ELR (cell line): ENCODE measurements around the gene GIPC2.
A peak's percentile ranks its signal among the peaks of the same experiment; 100 is the strongest.
"Not testable (repeated sequence)": the region's sequence is repeated elsewhere in the genome, so short reads cannot be mapped to it uniquely, and the experiment has no call there.

Source experiments
- DNase-seq: peaks from one replicate; pipeline ENCODE4 v3.0.0-alpha.2; 2015; ENCODE audit warnings: low read depth

Gene GIPC2

DNA sequence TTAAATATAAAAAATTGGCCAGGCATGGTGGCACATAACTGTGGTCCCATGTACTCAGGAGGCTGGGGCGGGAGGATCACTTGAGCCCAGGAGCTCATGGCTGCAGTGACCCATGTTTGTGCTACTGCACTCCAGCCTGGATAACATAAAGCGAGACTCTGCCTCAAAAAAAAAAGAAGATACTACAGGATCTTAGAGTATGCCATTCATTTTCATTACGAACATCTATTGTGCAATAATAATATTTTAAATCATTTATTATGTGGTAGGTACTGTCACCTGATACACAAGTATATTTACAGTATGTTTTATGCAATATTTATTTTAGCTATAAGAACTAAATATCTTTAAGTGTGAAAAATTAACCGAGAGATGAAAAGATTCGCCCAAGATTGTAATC is 9.3 kb upstream of the GIPC2 start:
- no peak for DNase-seq

DNA sequence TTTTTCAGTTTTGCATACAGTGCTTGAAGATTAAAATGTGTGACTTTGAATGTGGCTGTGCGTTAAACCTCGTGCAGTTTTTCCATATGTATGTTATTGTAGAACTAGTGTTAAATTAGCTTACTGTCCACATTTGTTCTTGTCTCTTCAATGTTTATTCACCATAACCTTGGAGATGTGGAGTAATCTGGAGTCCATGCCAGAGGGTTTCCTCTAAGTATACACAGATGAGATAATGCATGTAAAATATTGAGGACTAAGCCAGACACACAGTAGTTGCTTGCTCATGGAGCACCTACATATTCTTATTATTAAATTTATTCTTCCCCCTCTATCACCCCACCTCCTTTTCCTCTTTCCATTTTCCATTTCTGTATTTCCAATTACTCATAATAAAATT is 7.7 kb upstream of the GIPC2 start:
- DNase-seq = no peak

DNA sequence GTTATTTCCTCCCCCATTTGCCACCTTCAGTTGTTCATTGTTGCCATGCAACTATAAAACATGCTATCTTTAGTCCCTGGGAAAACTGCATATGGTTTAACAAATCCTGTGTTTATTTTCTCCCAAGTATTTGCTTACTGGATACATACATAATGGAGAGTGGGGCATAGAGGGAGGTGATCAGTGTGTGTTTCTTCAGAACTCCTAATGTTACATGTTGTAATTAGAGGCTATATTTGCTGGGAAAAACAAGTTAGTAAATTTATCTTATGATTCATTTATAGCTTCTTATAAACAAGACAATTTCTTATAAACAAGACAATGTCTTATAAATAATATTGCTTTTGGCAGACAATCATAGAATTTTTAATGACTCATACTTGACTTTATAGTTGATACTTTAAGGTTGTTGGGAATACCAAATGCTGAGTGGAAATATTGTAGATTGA is 7.3 kb upstream of the GIPC2 start:
- DNase-seq = peak; percentile 69

DNA sequence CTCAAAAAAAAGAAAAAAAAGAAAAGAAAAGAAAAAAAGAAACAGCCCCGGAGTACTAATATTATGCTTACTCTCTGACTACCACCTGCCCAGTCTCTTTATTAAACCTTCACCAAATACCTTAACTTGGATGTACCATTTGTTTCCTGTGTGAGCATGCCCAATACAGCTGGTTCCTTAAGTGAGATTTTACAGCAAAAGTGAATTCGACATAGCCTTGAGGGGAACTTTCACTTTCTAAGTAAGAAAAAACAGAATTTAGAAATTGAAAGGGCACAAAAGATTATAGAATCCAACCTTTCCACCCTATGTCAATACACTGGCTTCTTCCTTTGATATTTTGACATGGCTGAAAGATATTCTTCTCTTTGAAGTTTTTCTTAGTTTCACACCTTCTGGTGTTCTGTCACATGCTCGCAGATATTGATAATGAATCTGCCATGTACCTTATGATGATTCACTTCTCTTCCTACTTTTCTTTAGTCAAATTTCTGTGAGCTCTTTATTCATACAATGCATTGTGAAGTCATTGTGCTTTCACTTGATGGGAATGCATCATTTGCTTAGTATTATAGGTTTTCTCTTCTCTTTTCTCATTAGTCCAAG is 5.2 kb upstream of the GIPC2 start:
- no peak for DNase-seq

DNA sequence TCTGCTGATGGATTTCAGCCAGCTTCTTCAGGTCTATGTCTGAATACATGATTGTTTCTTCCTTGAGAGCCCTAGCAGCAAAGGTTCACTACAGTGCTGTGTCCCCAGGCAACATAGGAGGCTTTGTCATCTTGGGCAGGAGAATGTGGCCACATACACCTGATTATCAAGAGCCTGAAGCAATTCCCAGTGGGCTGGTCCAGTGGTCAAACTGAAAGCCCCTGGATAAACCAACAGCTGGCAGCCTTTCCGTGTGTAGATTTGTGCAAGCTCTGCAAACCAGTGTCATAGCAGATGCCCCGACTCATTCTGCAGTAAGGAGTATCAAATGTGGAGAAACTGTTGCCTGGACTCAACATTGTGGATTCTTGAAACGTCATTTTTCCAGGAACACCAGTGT is 2.3 kb upstream of the GIPC2 start:
- DNase-seq = no peak

DNA sequence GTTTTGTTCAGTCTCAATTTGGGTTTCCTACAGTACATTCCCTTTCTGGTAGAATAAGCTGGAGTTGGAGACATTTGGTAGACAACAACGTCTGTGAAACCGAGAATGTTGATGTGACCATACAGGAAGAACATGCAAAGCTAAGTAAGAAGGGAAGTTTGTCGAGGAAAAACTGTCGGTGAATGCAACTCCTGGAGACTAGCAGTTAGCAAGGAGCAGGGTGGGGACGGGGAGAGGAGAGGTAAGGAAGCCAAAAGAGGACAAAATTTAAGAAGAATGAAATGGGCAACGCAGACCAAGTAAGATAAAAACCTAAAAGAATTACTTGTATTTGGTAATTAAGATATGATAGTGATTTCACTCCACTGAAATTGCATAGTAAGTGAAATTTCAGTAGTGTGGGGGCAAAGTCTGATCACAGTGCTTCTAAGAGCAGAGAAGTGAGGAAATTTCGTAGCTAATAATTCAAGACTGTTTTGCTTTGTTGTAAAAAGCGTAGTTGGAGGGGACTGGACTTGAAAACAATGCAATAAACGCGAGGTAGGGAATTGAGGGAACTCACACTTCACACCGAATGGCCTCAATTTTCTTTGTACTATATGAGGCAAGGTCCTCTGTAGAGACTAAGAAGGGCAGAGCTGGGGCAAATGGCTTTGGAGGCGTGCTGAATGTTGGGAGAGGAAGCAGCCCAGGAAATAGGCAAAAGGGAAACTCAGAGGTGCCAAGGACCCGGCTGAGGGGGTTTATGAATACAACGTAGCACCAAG is 787 bp upstream of the GIPC2 start:
- DNase-seq = no peak

DNA sequence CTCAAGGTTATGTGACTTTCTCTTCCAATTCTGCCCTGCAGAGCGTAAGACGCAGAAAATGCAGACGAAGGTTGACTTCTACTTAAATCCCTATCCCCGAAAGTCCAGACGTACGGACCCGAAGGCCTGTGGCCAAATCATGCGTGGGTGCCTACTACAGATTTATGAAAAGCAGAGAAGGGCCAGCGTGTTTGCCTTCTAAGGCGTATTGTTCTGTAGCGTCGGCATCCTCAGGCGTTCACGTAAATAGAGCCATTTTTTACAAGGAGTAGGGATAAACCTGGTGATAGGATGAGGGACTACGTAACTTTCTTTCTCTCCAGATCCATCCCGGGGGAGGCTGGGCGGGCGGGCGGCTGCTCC is 222 bp upstream of the GIPC2 start:
- no peak for DNase-seq

DNA sequence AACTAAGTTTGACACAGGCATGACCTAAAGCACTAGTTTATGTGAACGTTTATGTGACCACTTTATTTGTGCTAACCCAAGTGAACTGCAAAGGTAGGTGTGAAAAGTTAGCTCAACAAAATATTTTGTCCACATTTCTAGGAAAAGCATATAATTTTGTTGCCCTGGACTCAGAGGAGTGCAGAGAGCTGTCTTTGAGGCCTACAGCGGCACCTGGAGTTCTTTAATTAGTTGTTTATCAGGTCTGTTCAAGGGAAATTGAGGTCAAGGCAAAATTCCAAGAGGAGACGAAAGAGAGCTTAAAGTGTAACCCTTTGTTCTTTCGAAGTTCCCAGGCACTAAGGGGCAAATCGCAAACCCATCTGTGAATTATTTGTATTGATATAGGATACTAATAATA is 1.3 kb downstream of the GIPC2 start:
- DNase-seq = no peak

DNA sequence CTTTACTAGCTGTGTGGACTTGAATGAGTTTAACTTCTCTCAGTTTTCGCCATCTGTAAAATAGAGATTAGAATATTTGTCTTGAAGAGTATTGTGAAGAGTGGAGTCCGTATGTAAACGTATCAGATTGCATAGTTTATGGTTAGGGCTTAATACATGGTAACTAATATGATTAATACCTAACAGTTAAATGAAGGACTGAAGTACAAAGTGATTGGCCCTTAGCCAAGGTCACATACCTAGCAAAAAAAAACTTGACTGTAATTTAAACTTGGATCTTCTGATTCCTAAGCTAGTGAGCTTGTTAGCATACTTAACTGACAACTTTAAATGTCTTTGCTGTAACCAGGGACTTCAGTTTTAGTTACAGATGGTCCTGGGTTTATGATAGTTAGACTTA is 1.9 kb downstream of the GIPC2 start:
- no peak for DNase-seq

DNA sequence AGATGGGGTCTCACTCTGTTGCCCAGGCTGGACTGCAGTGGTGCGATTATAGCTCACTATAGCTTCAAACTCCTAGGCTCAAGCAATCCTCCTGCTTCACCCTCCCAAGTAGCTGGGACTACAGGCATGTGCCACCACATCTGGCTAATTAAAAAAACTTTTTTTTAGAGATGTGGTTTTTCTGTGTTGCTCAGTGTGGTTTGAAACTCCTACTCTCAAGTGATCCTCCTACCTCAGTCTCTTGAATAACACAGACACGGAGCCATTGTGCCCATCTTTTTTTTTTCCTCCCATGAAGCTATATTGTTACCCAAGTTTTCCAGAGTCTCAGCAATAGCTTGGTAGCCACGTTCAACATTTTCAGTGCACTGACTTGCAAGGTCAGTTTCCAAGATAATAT is 2.7 kb downstream of the GIPC2 start:
- no peak for DNase-seq

DNA sequence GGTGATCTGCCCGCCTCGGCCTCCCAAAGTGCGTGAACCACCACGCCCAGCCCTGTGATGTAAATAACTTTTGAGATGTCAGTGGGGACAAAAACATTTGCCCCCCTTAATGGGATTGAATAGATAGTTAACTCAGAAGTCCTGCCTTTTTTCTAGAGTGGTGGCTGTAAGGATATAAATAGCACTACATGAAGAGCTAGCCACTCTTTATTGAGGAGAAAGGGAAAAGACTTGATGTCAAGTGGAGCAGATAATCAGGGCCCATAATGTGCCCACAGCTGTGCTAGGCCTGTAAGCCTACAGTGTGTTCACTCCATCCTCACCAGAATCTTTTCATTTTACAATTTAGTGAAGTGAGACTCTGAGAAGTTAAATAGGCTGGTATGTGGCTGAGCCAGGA is 3.6 kb downstream of the GIPC2 start:
- DNase-seq = no peak

DNA sequence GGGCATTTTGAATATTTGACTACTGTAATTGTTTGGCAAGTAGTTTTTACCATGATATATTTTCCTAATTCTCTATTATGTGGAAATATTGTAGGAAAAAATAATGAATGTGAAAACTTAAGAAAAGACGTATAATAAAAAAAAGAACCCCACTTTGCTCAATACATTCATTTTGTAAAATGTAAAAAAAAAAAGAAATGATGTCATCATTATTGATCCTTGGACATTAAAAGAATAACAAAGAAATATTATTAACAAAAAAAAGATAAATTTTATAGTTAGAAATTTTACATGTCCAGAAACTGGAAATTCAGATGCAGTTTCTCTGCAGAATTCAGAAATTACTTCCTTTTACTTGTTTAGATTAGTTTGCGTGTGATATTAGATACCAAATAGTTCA is 5.2 kb downstream of the GIPC2 start:
- DNase-seq = no peak

DNA sequence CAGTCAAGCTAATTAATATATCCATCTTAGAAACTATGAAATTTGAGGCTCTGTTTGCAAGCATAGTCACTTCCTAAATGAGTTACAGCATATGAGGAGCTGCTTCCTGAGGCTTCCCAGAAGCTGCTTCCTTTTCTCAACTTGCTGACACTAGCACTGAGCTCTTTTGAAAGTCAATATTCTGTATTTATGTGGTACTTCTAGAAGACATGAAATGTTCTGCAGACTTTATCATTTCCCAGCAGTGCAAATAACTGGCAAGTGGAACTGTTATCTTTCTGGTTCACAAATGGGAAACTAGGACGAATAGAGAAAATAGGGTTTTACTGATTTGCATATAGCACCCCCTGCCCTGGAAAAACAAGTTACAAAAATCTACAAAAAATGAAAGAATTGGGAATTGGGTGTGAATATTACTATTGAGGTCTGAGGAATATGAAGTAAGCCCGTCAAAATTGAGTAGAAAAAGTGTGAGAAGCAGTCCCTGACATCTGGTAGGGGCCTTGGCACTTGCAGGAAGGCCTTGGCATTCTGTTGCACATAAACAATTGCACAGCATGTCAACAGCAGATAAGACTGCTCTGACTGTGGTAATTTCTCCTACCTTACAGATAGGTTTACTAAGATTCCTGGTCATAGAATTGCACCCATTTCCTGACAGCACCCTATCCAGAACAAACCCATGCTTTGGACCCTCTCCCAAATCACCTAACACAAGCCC is 7.1 kb downstream of the GIPC2 start:
- DNase-seq = no peak

DNA sequence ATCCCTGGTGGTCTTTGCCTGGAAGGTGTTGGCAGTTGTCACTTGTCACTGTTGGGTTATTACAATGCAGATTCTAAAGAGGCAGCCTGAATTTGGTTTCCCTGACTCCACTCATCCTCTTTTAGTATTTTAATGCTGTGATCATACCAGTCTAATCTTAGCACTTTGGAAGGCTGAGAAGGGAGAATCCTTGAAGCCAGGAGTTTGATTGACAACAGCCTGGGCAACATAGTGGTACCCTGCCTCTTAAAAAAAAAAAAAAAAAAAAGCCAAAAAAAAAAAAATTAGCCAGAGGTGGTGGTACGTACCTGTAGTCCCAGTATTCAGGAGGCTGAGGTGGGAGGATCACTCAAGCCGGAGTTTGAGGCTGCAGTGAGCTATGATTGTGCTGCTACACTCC is 7.7 kb downstream of the GIPC2 start:
- DNase-seq = no peak

DNA sequence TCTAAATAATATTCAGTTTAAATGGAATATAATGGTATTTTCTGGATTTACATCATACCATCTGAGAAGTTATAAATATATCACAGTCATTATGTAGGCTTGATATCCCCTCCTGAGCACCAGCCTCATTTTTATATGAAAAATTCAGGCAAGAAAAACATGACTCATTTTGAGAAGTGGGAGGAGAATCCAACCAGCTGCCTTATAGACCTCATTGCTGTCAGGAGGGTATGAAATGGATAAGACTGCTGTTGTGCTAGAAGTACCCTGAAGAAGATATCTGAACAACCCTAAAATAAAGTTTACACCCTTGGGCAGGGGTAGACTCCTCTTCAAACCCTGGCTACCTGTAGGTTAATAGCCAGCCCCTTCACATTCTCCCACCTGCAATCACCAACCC is 8.8 kb downstream of the GIPC2 start:
- DNase-seq = no peak

DNA sequence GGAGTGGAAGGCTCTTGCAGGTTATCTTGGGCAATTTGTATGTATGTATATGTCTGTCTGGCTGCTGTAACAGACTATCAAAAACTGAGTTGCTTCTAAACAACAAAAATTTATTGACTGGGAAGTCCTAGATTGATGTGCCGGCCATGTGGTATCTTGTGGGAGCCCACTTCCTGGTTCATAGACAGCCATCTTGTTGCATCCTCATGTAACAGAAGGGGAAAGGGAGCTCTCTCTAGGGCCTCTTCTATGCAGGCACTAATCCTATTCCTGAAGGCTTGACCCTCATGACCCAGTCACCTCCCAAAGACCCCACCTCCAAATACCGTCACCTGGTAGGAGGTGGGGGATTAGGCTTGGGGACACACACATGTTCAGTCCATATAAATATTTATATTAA is 9.2 kb downstream of the GIPC2 start:
- no peak for DNase-seq

DNA sequence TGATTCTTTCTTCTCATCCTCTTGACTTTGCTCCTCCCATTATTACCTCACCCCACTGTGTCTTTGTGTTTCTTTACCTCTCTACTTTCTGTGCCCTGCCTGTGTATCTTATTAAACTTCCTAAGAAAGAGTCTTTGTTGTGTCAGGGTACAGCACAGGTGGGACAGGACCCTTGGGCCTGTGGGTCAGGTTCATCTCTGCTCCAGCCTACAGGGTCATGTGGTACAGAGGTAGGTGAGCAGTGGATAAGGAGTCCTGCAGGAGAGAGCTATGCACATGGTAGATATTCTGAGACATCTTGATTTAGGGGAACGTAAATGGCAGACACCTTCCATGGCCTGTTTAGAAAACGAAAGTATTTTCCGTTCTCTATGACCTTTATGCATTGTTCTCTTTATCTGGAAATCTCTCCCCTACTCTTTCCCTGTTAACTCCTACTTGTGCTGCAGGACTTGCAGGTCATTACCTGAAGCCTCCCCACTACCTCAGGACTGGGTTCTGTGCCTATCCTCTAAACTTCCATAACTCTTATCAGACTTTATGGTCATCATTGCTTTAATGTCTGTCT is 9.9 kb downstream of the GIPC2 start:
- DNase-seq = no peak

DNA sequence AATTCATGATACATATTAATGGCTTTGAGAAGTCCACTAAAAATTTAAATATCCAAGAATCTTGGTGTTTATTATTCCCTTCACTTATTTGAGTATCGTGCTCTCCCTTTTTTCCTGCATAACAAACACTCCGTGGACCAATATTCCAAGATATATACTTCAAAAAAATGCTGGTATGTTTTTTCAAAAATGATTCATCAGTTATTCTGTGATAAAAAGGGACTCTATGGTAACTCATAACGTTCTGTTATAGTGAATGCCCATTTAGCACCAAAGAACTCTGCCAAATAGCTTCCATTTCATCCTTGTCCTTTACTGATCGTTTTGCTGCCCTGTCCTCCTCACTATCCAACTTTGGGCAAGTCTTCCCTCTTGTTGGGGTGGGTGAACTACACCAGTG is 12.9 kb downstream of the GIPC2 start:
- no peak for DNase-seq

DNA sequence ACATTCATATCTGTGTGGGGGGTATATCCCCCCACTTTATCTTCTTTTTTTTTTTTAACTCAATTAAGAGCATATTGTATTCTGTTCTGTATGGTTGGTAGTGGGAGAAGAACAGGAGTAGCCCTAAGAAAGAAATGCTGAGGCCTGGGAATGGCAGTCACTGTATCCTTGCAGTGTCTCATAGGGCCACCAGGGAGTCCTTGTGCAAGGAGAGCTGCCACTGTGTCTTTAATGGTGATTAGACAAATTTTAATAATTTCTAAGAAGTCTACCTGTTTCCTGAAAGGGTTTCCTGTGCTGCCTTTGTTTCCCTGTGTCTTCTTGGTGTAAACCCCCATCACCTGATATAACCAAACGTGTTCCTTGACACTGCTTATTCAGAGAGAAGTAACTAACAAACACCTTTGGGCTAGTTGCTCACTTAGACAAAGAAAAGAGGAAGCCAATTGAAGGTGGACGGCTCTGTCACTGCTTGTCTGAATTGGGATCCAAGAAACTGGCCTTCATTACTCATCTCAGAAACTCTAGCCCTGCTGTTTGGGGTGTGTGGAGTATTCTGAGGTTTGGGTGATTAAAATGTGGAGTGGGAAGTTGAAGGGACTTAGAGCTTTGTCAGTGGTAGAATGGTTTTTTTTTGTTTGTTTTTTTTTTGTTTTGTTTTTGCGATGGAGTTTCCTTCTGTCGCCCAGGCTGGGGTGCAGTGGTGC is 15.2 kb downstream of the GIPC2 start:
- no peak for DNase-seq

DNA sequence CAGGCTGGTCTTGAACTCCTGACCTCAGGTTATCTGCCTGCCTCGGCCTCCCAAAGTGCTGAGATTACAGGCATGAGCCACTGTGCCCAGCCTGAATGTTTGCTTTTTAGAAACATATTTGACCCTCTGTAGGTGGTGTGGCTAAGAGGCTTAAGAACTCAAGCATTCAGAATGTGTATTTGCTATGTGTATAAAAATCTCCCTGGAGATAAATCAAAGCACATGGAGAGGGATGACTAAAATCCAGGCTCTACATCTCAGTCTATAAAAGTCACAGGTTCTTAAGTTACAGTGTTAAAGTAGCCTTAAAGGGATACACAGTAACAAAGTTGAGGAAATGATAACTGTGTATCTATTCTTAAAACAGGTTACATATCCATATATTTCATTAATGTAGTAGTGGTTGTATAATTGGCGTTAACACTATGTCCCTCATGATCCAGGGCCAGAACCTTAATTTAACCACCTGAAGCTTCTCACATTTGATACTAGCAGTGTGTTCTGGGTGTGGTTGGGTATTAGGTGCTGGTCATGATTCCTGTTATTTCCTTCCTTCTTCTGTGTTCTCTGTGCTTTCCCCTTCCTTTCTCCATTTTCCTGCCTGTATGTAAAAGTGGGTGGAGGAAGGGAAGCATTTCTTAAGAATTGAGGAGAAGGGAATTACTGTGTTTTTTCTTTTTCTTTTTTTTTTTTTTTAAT is 16.2 kb downstream of the GIPC2 start:
- no peak for DNase-seq

DNA sequence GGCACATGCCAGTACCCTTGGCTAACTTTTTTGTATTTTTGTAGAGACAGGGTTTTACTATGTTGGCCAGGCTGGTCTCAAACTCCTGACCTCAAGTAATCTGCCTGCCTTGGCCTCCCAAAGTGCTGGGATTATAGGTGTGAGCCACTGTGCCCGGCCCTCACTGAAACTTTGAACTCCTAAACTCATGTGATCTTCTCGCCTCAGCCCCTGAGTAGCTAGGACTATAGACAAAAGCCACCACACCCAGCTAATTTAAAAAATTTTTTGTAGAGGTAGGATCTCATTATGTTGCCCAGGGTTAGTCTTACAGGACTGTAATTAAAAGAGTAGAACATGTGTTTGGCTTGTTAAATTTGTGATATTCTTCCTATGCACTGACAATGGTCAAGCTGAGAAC is 19.1 kb downstream of the GIPC2 start:
- not testable (repeated sequence) for DNase-seq
